HepG2 (cell line): ENCODE measurements around the gene NECAB2. TPM values are rescaled to one million over a fixed set of nuclear protein-coding genes. Genes with fewer than 3 reads are reported as not detected.

Experiments used
- FOXA1 ChIP-seq, 2 experiments: fragments of 450-650 bp in 1 of 2; sonication (generic) in 1 of 2; formaldehyde crosslinking in 1 of 2; IDR thresholded peaks; 2 replicates each; pipeline versions ENCODE4 v1.4.0 to v1.6.1; 2016 to 2020; ENCODE audit warnings: missing genetic modification reagents in 1 of 2
- FOXA3 ChIP-seq: IDR thresholded peaks from 2 replicates; pipeline ENCODE4 v1.6.1; 2016; ENCODE audit warnings: missing genetic modification reagents, missing compliant biosample characterization
- IRF1 ChIP-seq: sonication (generic); formaldehyde crosslinking; IDR thresholded peaks from 2 replicates; pipeline ENCODE4 v1.4.0; 2020; ENCODE audit warnings: low read depth, mild to moderate bottlenecking, missing genetic modification reagents
- KIAA2018 ChIP-seq: sonication (generic); formaldehyde crosslinking; IDR thresholded peaks from 2 replicates; pipeline ENCODE4 v1.5.0; 2020; ENCODE audit warnings: mild to moderate bottlenecking, missing genetic modification reagents, borderline replicate concordance
- RERE ChIP-seq: IDR thresholded peaks from 2 replicates; pipeline ENCODE4 v1.6.1; 2016; ENCODE audit warnings: low read depth, missing genetic modification reagents, missing compliant biosample characterization
- ZNF225 ChIP-seq: sonication (generic); formaldehyde crosslinking; IDR thresholded peaks from 2 replicates; pipeline ENCODE4 v1.4.0; 2020; ENCODE audit warnings: mild to moderate bottlenecking, missing genetic modification reagents
- ZXDC ChIP-seq: sonication (generic); formaldehyde crosslinking; IDR thresholded peaks from 2 replicates; pipeline ENCODE4 v1.5.0; 2020; ENCODE audit warnings: mild to moderate bottlenecking, missing genetic modification reagents
- polyA plus RNA-seq, 8 experiments: library from polyadenylated mRNA; depleted of rRNA in 3 of 8; stranded (reverse) in 7 of 8; unstranded in 1 of 8; fragments of >200 nt; fragmentation: Illumina TruSeq in 4 of 8; extraction: Trizol in 4 of 8; gene quantifications; 2 replicates each; pipeline versions ENCODE4 v1.2.1 to v1.2.3, GENCODE V29; 2011 to 2016; ENCODE audit warnings: low read depth in 4 of 8, missing spikeins in 1 of 8, mixed read lengths in 1 of 8; ENCODE audit not compliant: insufficient read depth in 1 of 8
- total RNA-seq, 5 experiments: library from RNA; depleted of rRNA; stranded (reverse); fragments of >200 nt; fragmentation: Illumina TruSeq; extraction: Trizol; gene quantifications; 2 replicates each; pipeline ENCODE4 v1.2.3, GENCODE V29; 2016; ENCODE audit warnings: low read depth in 1 of 5

NECAB2 gene
- total and polyA plus RNA-seq, 2 of the 13 experiments (the other 11 are each of a cell fraction or from before 2014, with no cell fraction given) = 0.21 to 0.49 TPM

- TF ChIP-seq ZXDC (CRISPR knock-in tag) (no peak), KIAA2018 (no peak), FOXA3 (CRISPR knock-in tag) (peak; percentile 88), FOXA1 (IDR thresholded peaks at IDR 0.05) (no peak), FOXA1 (CRISPR knock-in tag; IDR thresholded peaks at IDR 0.05) (peak; percentile 52), IRF1 (CRISPR knock-in tag) (no peak), RERE (CRISPR knock-in tag) (0 out of 2 replicates have a peak, but pooled peaks have one; percentile 23), ZNF225 (0 out of 2 replicates have a peak, but pooled peaks have one; percentile 23)
Measured at GRCh38 chr16:83946781-83947566, 21.1 kb upstream of the NECAB2 start (continued).
